NCI-H2171 (cell line): ENCODE data around the gene PTGFRN.
A peak's percentile ranks its signal among the peaks of the same experiment; 100 is the strongest.

ENCODE experiments used
- DNase-seq: peaks from one replicate; lab custom pipeline; 2025; lab: John Stamatoyannopoulos, UW

Gene PTGFRN

GRCh38 chr1:116944613-116945012, 34.9 kb downstream of the PTGFRN start:
- no peak for DNase-seq

DNA sequence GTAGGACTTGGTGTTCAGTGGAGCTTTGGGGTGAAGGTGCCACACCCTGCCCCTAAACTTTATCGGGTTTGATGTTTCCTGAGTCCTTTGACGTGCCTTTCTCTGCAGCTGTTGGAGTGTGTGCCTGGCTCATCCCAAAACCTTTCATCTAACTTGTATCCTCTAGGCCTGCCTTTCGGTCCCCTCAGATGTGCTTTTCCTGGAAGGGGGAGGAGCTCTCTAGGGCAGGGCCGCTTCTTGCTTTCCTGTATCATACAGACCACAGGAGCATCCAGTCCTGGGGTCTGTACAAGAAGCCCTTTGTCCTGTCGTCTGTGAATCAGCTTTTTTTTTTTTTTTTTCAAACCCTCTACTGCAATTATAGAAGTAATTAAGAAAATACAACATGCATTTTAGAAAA, 35.7 kb downstream of the PTGFRN start:
- DNase-seq = no peak

GRCh38 chr1:116945996-116946395, 36.3 kb downstream of the PTGFRN start:
- DNase-seq = no peak

- DNase-seq = no peak
Measured at GRCh38 chr1:116947092-116947860, 37.6 kb downstream of the PTGFRN start.

GRCh38 chr1:116948046-116948445, 38.3 kb downstream of the PTGFRN start:
- no peak for DNase-seq

DNA sequence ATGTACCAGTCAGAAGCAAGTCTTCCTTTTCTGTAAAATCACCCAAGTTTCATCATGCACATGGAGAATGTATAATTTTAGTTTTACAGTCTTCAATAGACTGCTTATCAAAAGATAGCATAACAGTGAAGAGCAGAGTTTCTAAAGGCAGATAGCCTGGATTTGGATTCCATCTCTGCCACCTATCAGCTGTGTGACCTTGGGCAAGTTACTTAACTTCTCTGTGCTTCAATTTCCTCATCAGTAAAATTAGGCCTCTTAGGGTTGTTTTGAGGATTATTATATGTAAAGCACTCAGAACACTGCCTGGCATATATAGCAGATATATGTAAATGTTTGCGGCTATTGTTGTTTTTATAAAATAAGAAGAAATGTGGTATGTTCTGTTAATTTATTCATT, 38.9 kb downstream of the PTGFRN start:
- DNase-seq = no peak

DNA sequence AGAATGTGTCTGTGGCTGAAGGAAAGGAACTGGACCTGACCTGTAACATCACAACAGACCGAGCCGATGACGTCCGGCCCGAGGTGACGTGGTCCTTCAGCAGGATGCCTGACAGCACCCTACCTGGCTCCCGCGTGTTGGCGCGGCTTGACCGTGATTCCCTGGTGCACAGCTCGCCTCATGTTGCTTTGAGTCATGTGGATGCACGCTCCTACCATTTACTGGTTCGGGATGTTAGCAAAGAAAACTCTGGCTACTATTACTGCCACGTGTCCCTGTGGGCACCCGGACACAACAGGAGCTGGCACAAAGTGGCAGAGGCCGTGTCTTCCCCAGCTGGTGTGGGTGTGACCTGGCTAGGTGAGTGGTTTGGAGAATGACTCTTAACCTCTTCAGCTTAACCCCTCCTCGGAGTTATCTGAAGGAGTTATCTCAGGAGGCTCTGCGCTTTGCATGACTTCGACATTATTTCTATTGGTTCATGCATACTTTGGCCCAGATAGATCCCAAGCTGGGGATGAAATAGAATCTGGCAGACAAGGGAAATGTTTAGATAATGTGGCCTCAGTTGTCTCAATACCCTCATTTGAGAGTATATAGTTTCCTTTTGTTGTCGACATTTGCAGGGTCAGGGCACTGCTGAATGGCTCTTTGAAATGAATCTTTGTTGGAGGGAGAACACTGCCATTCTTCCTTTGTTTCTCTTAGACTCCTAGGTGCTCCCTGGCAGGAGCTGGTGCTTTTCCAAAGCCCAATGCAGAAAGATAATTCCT, 39.7 kb downstream of the PTGFRN start:
- no peak for DNase-seq

- no peak for DNase-seq
Measured at GRCh38 chr1:116950517-116951199, 40.9 kb downstream of the PTGFRN start.

DNA sequence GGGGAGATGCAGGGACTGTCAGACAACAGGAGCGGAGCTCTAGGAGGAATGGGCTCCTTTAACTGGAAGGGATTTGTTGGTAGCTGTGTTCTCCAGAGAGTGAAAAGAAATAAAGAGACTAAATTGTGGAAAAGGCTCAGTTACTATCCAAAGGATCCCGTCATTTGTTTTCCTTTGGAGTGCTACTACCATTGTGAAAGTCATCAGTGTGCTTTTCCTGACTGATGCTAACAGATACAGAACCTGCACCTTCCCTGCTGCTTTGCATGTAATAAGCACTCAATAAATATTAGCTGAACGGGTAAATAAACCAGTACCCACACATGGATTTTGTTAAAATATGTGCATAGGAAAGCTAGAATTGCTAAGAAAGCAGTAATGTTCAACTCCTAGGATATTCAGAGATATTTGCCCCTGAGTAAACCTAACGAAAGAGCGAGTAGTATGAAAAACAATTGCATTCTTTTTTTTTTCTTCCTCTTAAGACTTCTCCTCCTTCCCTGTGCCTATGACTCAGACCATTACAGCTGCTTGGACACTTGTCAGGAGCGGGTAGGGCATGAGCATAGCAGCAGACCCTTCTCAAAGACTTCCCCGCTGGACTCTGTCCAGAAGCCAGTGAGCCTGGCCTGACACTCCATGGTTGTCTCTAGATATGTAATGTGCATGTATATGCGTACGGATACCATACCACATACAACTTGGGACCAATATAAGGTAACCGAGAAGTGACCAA, 41.7 kb downstream of the PTGFRN start:
- DNase-seq = no peak

DNA sequence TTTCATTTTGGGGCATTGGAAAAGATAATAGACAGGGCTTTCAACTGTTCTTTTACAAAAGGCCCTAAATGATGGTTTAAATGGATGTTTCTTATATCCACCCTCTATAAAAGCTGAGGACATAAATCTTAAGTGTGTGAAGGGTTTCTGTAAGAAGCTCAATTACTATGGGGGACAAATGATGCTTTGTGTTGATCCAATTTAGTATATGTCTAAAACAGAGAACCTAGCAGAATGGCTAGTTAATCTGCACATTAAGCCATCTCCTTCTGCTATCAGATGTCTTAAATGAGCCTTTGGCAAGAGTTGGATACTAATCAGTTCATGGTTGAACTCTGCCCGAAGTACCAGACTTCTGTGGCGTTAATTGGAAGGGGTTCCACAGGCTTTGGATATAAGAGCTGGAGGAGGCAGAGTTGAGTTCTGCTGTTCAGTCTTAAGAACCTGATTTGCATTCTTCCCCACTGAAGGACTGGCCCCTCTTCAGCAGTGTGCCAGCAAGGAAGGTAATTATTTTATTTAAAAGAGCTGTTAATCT, 43.1 kb downstream of the PTGFRN start:
- no peak for DNase-seq

GRCh38 chr1:116954440-116954839, 44.7 kb downstream of the PTGFRN start:
- DNase-seq = no peak

DNA sequence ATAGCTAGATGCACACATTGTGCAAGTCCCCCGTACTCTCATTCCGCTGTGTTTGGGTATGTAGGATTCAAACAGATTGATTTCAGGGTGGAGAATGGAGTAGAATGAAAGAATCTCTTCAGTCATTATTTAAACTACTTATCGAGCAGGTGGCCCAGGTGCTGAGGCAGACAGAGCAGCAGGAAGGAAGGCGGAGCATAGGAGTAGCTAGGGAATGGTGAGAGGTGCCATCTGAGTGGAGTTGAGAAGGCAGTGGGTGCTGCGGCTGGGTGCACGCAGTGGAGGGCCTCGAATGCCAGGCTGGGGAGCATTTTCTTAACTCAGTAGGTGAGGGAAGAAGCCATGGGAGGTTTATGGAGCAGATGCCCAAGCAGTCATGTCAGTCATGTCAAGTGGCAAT, 46.7 kb downstream of the PTGFRN start:
- DNase-seq = peak; percentile 69

GRCh38 chr1:116957646-116958045, 47.9 kb downstream of the PTGFRN start:
- DNase-seq = no peak

DNA sequence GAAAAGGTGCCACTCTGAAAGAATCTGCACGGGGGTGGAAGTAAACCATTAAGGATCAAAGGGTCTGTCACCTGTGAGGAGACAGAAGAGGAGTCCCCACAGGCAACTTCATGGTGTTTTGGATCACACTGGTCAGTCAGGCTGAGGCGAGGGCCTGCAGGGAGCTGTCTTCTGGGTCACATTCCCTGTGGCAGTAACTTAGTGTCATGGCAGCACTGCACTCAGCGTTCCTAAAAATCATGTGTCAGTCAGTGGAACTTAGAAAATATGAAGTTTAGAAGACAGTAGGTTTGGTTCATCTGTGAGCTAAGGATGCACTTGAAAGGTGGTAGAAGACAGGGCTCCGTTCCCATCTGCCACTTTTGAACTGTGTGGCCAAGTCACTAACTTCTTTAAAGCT, 48.4 kb downstream of the PTGFRN start:
- DNase-seq = no peak

DNA sequence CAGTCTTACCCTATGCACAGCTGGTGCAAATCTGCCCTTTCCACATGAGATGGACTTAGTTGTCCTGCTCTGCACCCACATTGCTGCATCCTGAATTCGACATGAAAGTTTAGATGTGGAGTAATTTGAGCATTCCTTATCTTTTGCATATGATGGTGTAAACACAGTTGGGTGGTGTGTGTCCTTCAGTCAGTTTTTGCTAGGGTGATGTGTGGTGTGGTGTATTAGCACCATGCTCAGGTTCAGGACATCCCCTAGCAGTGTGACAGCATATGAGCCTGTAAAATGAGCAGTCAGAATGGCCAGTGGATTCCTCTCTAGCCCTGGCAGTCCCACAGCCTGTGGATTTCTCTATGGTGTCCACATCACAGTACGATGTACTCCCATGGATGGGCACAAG, 49.3 kb downstream of the PTGFRN start:
- no peak for DNase-seq

GRCh38 chr1:116961606-116962005, 51.9 kb downstream of the PTGFRN start:
- no peak for DNase-seq

- no peak for DNase-seq
Measured at GRCh38 chr1:116962987-116963639, 53.4 kb downstream of the PTGFRN start.

DNA sequence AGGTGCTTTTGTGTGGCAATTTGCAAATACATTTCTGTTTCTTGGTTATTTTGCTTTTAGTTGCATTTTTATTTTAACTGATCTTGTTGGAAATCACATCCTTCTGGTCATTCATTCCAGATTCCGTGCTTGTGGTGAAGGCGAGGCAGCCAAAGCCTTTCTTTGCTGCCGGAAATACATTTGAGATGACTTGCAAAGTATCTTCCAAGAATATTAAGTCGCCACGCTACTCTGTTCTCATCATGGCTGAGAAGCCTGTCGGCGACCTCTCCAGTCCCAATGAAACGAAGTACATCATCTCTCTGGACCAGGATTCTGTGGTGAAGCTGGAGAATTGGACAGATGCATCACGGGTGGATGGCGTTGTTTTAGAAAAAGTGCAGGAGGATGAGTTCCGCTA, 57.1 kb downstream of the PTGFRN start:
- no peak for DNase-seq

GRCh38 chr1:116968724-116969123, 59.0 kb downstream of the PTGFRN start:
- no peak for DNase-seq

- DNase-seq = no peak
Measured at GRCh38 chr1:116971258-116971860, 61.6 kb downstream of the PTGFRN start.
